Neuronal stem cell (in vitro differentiated cells): ENCODE results near the gene FTSJ3.

Experiments
- DNase-seq: peaks from one replicate; pipeline ENCODE4 v3.0.0-alpha.2; 2013; ENCODE audit warnings: low spot score
- H2AFZ ChIP-seq: one replicate; pipeline ENCODE4 v1.6.1; 2013; ENCODE audit warnings: mild to moderate bottlenecking, low read length, inconsistent platforms
- H2AK5ac ChIP-seq: 2 replicates; pipeline ENCODE4 v1.6.1; 2013; ENCODE audit warnings: low read depth, mild to moderate bottlenecking, inconsistent platforms, low read length, moderate library complexity, mixed read lengths
- H2BK120ac ChIP-seq: 2 replicates; pipeline ENCODE4 v1.6.1; 2013; ENCODE audit warnings: low read depth, mild to moderate bottlenecking, inconsistent platforms, low read length, moderate library complexity, mixed read lengths
- H2BK12ac ChIP-seq: one replicate; pipeline ENCODE4 v1.6.1; 2013; ENCODE audit warnings: low read length, inconsistent platforms
- H2BK15ac ChIP-seq: 2 replicates; pipeline ENCODE4 v1.6.1; 2013; ENCODE audit warnings: mild to moderate bottlenecking, low read length, inconsistent platforms, mixed read lengths
- H2BK5ac ChIP-seq: one replicate; pipeline ENCODE4 v1.6.1; 2013; ENCODE audit warnings: inconsistent platforms, mild to moderate bottlenecking, low read length, moderate library complexity
- H3K14ac ChIP-seq: one replicate; pipeline ENCODE4 v1.6.1; 2013; ENCODE audit warnings: low read length, inconsistent platforms
- H3K18ac ChIP-seq: 2 replicates; pipeline ENCODE4 v1.6.1; 2013; ENCODE audit warnings: low read length, inconsistent platforms
- H3K23ac ChIP-seq: 2 replicates; pipeline ENCODE4 v1.6.1; 2013; ENCODE audit warnings: low read depth, mild to moderate bottlenecking, mixed read lengths, low read length, inconsistent platforms; ENCODE audit not compliant: poor library complexity
- H3K27ac ChIP-seq: replicated peaks from 3 replicates; pipeline ENCODE4 v1.5.1; 2013; ENCODE audit warnings: low read length, inconsistent platforms
- H3K27me3 ChIP-seq, 3 experiments: 2 replicates each; pipeline ENCODE4 v1.6.1; 2013; ENCODE audit warnings: low read length in 3 of 3, mild to moderate bottlenecking in 2 of 3, inconsistent platforms in 1 of 3, low read depth in 1 of 3, mixed read lengths in 1 of 3, moderate library complexity in 1 of 3; ENCODE audit not compliant: control insufficient read depth in 3 of 3, insufficient read depth in 3 of 3
- H3K36me3 ChIP-seq, 2 donors: replicated peaks in 1 of 2; 2 replicates each; pipeline ENCODE4 v1.6.1; 2013; ENCODE audit warnings: low read length in 2 of 2; ENCODE audit not compliant: control insufficient read depth in 2 of 2, insufficient read depth in 2 of 2
- H3K4ac ChIP-seq: 2 replicates; pipeline ENCODE4 v1.6.1; 2013; ENCODE audit warnings: inconsistent platforms, mild to moderate bottlenecking, low read length, moderate library complexity
- H3K4me1 ChIP-seq, 2 donors: 1 replicate in 1 of 2; 2 replicates in 1 of 2; pipeline ENCODE4 v1.6.1; 2013; ENCODE audit warnings: low read length in 2 of 2, low read depth in 1 of 2; ENCODE audit not compliant: control insufficient read depth in 2 of 2, insufficient read depth in 1 of 2
- H3K4me2 ChIP-seq: one replicate; pipeline ENCODE4 v1.6.1; 2013; ENCODE audit warnings: mild to moderate bottlenecking, low read length, inconsistent platforms; ENCODE audit not compliant: insufficient read depth, poor library complexity, severe bottlenecking
- H3K4me3 ChIP-seq, 2 donors: 2 replicates each; pipeline ENCODE4 v1.5.1; 2013; ENCODE audit warnings: low read length in 2 of 2, mild to moderate bottlenecking in 2 of 2, inconsistent platforms in 1 of 2, moderate library complexity in 1 of 2
- H3K79me1 ChIP-seq: one replicate; pipeline ENCODE4 v1.6.1; 2013; ENCODE audit warnings: low read depth, mild to moderate bottlenecking, inconsistent platforms, low read length, moderate library complexity
- H3K9ac ChIP-seq: one replicate; pipeline ENCODE4 v1.6.1; 2013; ENCODE audit warnings: mild to moderate bottlenecking, low read depth, low read length, inconsistent platforms; ENCODE audit not compliant: poor library complexity
- H3K9me3 ChIP-seq, 2 donors: replicated peaks in 1 of 2; 2 replicates each; pipeline versions ENCODE3 to v1.6.1; 2013; ENCODE audit warnings: low read length in 2 of 2, mild to moderate bottlenecking in 2 of 2, inconsistent platforms in 1 of 2, low read depth in 1 of 2, mixed read lengths in 1 of 2, moderate library complexity in 1 of 2; ENCODE audit not compliant: control insufficient read depth in 2 of 2, insufficient read depth in 1 of 2
- H4K8ac ChIP-seq: one replicate; pipeline ENCODE4 v1.6.1; 2013; ENCODE audit warnings: low read depth, mild to moderate bottlenecking, inconsistent platforms, low read length, moderate library complexity
- H4K91ac ChIP-seq: one replicate; pipeline ENCODE4 v1.6.1; 2013; ENCODE audit warnings: low read length, low read depth, mild to moderate bottlenecking, inconsistent platforms; ENCODE audit not compliant: poor library complexity
- WGBS, 2 donors: extraction: QIAGEN DNeasy Blood & Tissue Kit; methylation state at CpG; one replicate each; pipeline ENCODE4 v1.1.7; 2013; ENCODE audit warnings: missing lambda C conversion rate in 2 of 2, mixed read lengths in 1 of 2; ENCODE audit not compliant: insufficient read length in 2 of 2, insufficient replicate concordance in 1 of 2; ENCODE audit errors: extremely low coverage in 2 of 2; 5-methylcytosine and 5-hydroxymethylcytosine counted together

FTSJ3 gene

GRCh38 chr17:63840591-63841349, 13.3 kb upstream of the FTSJ3 start:
- Histone ChIP-seq H4K8ac (no peak overlapping the region), H3K9ac (peak overlapping the region; percentile 46), H3K23ac (no peak overlapping the region), H2BK15ac (no peak overlapping the region), H2BK12ac (no peak overlapping the region), H2BK120ac (no peak overlapping the region), H3K27me3 (no peaks in the 10 kb centered on the region), H3K18ac (no peak overlapping the region), H2BK5ac (no peak overlapping the region), H3K9me3 (no peaks in the 10 kb centered on the region), H4K91ac (no peak overlapping the region), H3K79me1 (peaks cover 6% of the 10 kb centered on the region), H3K4me2 (peak overlapping the region; percentile 72), H3K14ac (no peak overlapping the region), H3K27ac (no peak overlapping the region), H3K4me3 (peak overlapping the region in 1 of 2 donors; percentile 61), H3K4ac (no peak overlapping the region), H3K4me1 (peaks cover 11 to 13% of the 10 kb centered on the region in 2 donors), H2AFZ (no peak overlapping the region), H3K36me3 (peaks cover 4 to 25% of the 10 kb centered on the region in 2 donors), H2AK5ac (no peak overlapping the region)
- no CpG with 5 or more reads among the region's 4 CpGs for WGBS, 2 donors
- no peak for DNase-seq

GRCh38 chr17:63838631-63839171, 11.2 kb upstream of the FTSJ3 start:
- peaks cover 15 to 45% of the 10 kb centered on the region in 2 donors for H3K36me3 ChIP-seq
- DNase-seq = no peak
- H3K14ac ChIP-seq = no peak overlapping the region
- H3K4me2 ChIP-seq = no peak overlapping the region
- H3K23ac ChIP-seq = no peak overlapping the region
- H3K4ac ChIP-seq = no peak overlapping the region
- H2AFZ ChIP-seq = no peak overlapping the region
- no peaks in the 10 kb centered on the region for H3K9me3 ChIP-seq
- WGBS, 2 donors = no CpG with 5 or more reads among the region's 7 CpGs
- H4K8ac ChIP-seq = no peak overlapping the region
- H3K18ac ChIP-seq = no peak overlapping the region
- H2BK12ac ChIP-seq = no peak overlapping the region
- H3K27ac ChIP-seq = no peak overlapping the region
- no peak overlapping the region for H2BK15ac ChIP-seq
- H3K79me1 ChIP-seq = peaks cover 6% of the 10 kb centered on the region
- no peaks in the 10 kb centered on the region for H3K27me3 ChIP-seq
- no peak overlapping the region for H3K9ac ChIP-seq
- peak overlapping the region; percentile 19 for H2AK5ac ChIP-seq
- H3K4me1 ChIP-seq = peaks cover 10 to 13% of the 10 kb centered on the region in 2 donors
- no peak overlapping the region for H3K4me3 ChIP-seq
- no peak overlapping the region for H4K91ac ChIP-seq
- H2BK5ac ChIP-seq = no peak overlapping the region
- no peak overlapping the region for H2BK120ac ChIP-seq

- Histone ChIP-seq H3K79me1 (peaks cover 6% of the 10 kb centered on the region), H3K36me3 (peaks cover 21 to 51% of the 10 kb centered on the region in 2 donors), H3K4ac (no peak overlapping the region), H3K23ac (no peak overlapping the region), H3K14ac (no peak overlapping the region), H2AK5ac (no peak overlapping the region), H3K27ac (no peak overlapping the region), H2AFZ (no peak overlapping the region), H3K4me3 (no peak overlapping the region), H2BK15ac (no peak overlapping the region), H3K4me1 (peaks cover 7 to 13% of the 10 kb centered on the region in 2 donors), H2BK120ac (no peak overlapping the region), H4K8ac (no peak overlapping the region), H2BK12ac (no peak overlapping the region), H2BK5ac (no peak overlapping the region), H4K91ac (no peak overlapping the region), H3K27me3 (no peaks in the 10 kb centered on the region), H3K18ac (no peak overlapping the region), H3K9ac (no peak overlapping the region), H3K9me3 (no peaks in the 10 kb centered on the region), H3K4me2 (no peak overlapping the region)
- DNase-seq = no peak
- no CpG with 5 or more reads among the region's 5 CpGs for WGBS, 2 donors
Measured at GRCh38 chr17:63837962-63838600, 10.6 kb upstream of the FTSJ3 start.

- Histone ChIP-seq H3K4me1 (peaks cover 7 to 13% of the 10 kb centered on the region in 2 donors), H3K9ac (peak overlapping the region; percentile 6), H3K18ac (no peak overlapping the region), H2AK5ac (no peak overlapping the region), H3K4me2 (no peak overlapping the region), H3K4ac (no peak overlapping the region), H3K4me3 (no peak overlapping the region), H3K79me1 (peaks cover 6% of the 10 kb centered on the region), H3K14ac (no peak overlapping the region), H3K36me3 (peaks cover 26 to 57% of the 10 kb centered on the region in 2 donors), H2BK15ac (no peak overlapping the region), H3K27me3 (no peaks in the 10 kb centered on the region), H2BK5ac (no peak overlapping the region), H2AFZ (no peak overlapping the region), H4K8ac (no peak overlapping the region), H3K23ac (no peak overlapping the region), H2BK120ac (no peak overlapping the region), H2BK12ac (no peak overlapping the region), H4K91ac (no peak overlapping the region), H3K27ac (no peak overlapping the region), H3K9me3 (no peaks in the 10 kb centered on the region)
- no CpG with 5 or more reads among the region's 12 CpGs for WGBS, 2 donors
- DNase-seq = no peak
Measured at GRCh38 chr17:63837480-63837879, 10.0 kb upstream of the FTSJ3 start.
